ENCODE measurements around the gene EHBP1L1. TPM values are rescaled to one million over a fixed set of nuclear protein-coding genes. Genes with fewer than 3 reads are reported as not detected.
A peak's percentile ranks its signal among the peaks of the same experiment; 100 is the strongest.

The EHBP1L1 gene
- total and polyA plus RNA-seq, 2 of the 13 experiments (the other 11 are each of a cell fraction or from before 2014, with no cell fraction given) = 8.3 to 10.6 TPM

DNA sequence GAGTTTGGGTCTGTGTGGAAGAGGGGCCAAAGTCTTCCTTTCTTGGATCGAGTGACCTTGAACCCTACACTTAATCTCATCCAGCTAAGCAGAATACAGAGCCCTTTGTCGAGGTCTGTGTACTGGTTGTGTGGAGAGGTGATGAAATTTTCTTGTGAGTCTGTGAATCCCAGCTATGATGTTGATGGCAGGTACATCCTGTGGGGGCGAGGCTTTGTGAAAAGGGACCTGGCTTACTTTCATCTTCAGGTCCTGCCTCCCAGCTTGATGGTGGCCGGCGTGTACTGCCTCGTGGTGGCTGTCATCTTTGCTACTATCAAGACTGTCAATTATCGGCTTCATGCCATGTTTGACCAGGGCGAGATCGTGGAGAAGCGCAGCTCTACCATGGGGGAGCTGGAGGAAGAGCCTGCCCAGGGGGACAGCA lies 40.7 kb downstream of the EHBP1L1 start (continued):
- TF ChIP-seq ATF5 (CRISPR knock-in tag; IDR thresholded peaks at IDR 0.05; ENCODE audit: low read depth) = no peak
- no peak for TF ChIP-seq RFXAP (CRISPR knock-in tag; IDR thresholded peaks at IDR 0.05; ENCODE audit: borderline replicate concordance)
- no peak for TF ChIP-seq FOXP1 (IDR thresholded peaks at IDR 0.05)
- TF ChIP-seq FOXP1 (CRISPR knock-in tag; IDR thresholded peaks at IDR 0.05) = peak; percentile 39; the same call in 1 of the 2 replicates
- no peak for TF ChIP-seq KDM5B (CRISPR knock-in tag; IDR thresholded peaks at IDR 0.05; ENCODE audit: borderline replicate concordance)
- peak; percentile 89 for TF ChIP-seq SAP130 (CRISPR knock-in tag; IDR thresholded peaks at IDR 0.05; ENCODE audit: low read depth)
- no peak for TF ChIP-seq KAT7 (CRISPR knock-in tag; IDR thresholded peaks at IDR 0.05; ENCODE audit: borderline replicate concordance)
- no peak for TF ChIP-seq PHF8 (CRISPR knock-in tag; IDR thresholded peaks at IDR 0.05)
- peak; percentile 23; the same call in 1 of the 2 replicates for TF ChIP-seq RXRB (CRISPR knock-in tag; IDR thresholded peaks at IDR 0.05; ENCODE audit: borderline replicate concordance)
- TF ChIP-seq SMAD3 (CRISPR knock-in tag; IDR thresholded peaks at IDR 0.05) = peak; percentile 39; the same call in 1 of the 2 replicates
- no peak for TF ChIP-seq FOXC1 (CRISPR knock-in tag; IDR thresholded peaks at IDR 0.05; ENCODE audit: borderline replicate concordance)
- peak; percentile 68 for TF ChIP-seq HNF4G (IDR thresholded peaks at IDR 0.05; ENCODE audit: borderline replicate concordance, low read depth, low read length)
- 0 out of 2 replicates have a peak, but pooled peaks have one; percentile 68 for TF ChIP-seq HNF4G (CRISPR knock-in tag; IDR thresholded peaks at IDR 0.05; ENCODE audit: borderline replicate concordance, low read depth)
- TF ChIP-seq ZNF598 (CRISPR knock-in tag; IDR thresholded peaks at IDR 0.05; ENCODE audit: borderline replicate concordance) = 0 out of 2 replicates have a peak, but pooled peaks have one; percentile 26
- TF ChIP-seq ZNF337 (CRISPR knock-in tag; IDR thresholded peaks at IDR 0.05; ENCODE audit: borderline replicate concordance, low read depth) = no peak
- TF ChIP-seq HMG20A (CRISPR knock-in tag; IDR thresholded peaks at IDR 0.05; ENCODE audit: borderline replicate concordance) = peak; percentile 17; the same call in 1 of the 2 replicates
- no peak for TF ChIP-seq ZFP36L1 (CRISPR knock-in tag; IDR thresholded peaks at IDR 0.05)
- no peak for TF ChIP-seq CERS6 (CRISPR knock-in tag; IDR thresholded peaks at IDR 0.05)
- 0 out of 2 replicates have a peak, but pooled peaks have one; percentile 33 for TF ChIP-seq ZNF446 (CRISPR knock-in tag; IDR thresholded peaks at IDR 0.05)
- TF ChIP-seq NFRKB (IDR thresholded peaks at IDR 0.05) = no peak
- TF ChIP-seq JUND (CRISPR knock-in tag; IDR thresholded peaks at IDR 0.05) = no peak; the same call in 1 of the 2 replicates
- no peak for TF ChIP-seq ZNF7 (CRISPR knock-in tag; IDR thresholded peaks at IDR 0.05)
- peak; percentile 77; the same call in 1 of the 2 replicates for TF ChIP-seq NCOR1 (IDR thresholded peaks at IDR 0.05; ENCODE audit: borderline replicate concordance, low read length)
- no peak for TF ChIP-seq ZSCAN21 (CRISPR knock-in tag; IDR thresholded peaks at IDR 0.05; ENCODE audit: borderline replicate concordance)
- TF ChIP-seq ZNF224 (CRISPR knock-in tag; IDR thresholded peaks at IDR 0.05) = no peak
- peak; percentile 35; the same call in 1 of the 2 replicates for TF ChIP-seq SALL1 (CRISPR knock-in tag; IDR thresholded peaks at IDR 0.05)
- no peak for TF ChIP-seq KMT2A (CRISPR knock-in tag; IDR thresholded peaks at IDR 0.05)
- TF ChIP-seq TCF7L2 (IDR thresholded peaks at IDR 0.05; ENCODE audit: low read depth, low read length) = no peak
- peak; percentile 75 for TF ChIP-seq REPIN1 (CRISPR knock-in tag; IDR thresholded peaks at IDR 0.05; ENCODE audit: borderline replicate concordance, low read depth)
- no peak for TF ChIP-seq NCOA1 (CRISPR knock-in tag; IDR thresholded peaks at IDR 0.05)
- no peak for TF ChIP-seq STAG1 (CRISPR knock-in tag; IDR thresholded peaks at IDR 0.05)
- TF ChIP-seq SP1 (IDR thresholded peaks at IDR 0.05) = no peak
- peak; percentile 26; the same call in 1 of the 2 replicates for TF ChIP-seq SP1 (CRISPR knock-in tag; IDR thresholded peaks at IDR 0.05)
- no peak for TF ChIP-seq NFIC (IDR thresholded peaks at IDR 0.05; ENCODE audit: low read length)
- no peak for TF ChIP-seq SP140L (CRISPR knock-in tag; IDR thresholded peaks at IDR 0.05; ENCODE audit: borderline replicate concordance)

Measured in HepG2 (cell line).